ENCODE results near the gene STAT6.

The STAT6 gene

GRCh38 chr12:57072661-57073060 lies 38.5 kb downstream of the STAT6 start:
- peaks cover 57 to 64% of the 10 kb centered on the region in 2 experiments for H3K36me3 ChIP-seq (ENCODE audit: control insufficient read depth in 2 of 2, insufficient read depth in 1 of 2, low read length in 2 of 2)
- no peak overlapping the region for H3K4me3 ChIP-seq (ENCODE audit: low read depth, low read length)
- POLR2A ChIA-PET, result interaction anchor here (1.3 kb wide), 1 partner anchor 55 kb away, joined by 3 read pairs; the partner anchor contains the start of gene LRP1
- CTCF ChIA-PET, result interaction anchor here (0.6 to 6.5 kb wide), 12 partner anchors 8 to 166 kb away, joined by 3 to 135 read pairs (median 4); partner anchors contain the start of gene STAT6
- TF ChIP-seq ZBTB7A (tag by site-specific recombination; IDR thresholded peaks at IDR 0.05; ENCODE audit: low read depth), result no peak
- TF ChIP-seq ZNF623 (tag by site-specific recombination; IDR thresholded peaks at IDR 0.05), result no peak
- no peak for TF ChIP-seq ZNF335 (tag by site-specific recombination; conservative IDR thresholded peaks at IDR 0.05)
- no peak for TF ChIP-seq ZNF621 (tag by site-specific recombination; IDR thresholded peaks at IDR 0.05)
- TF ChIP-seq ZNF341 (tag by site-specific recombination; IDR thresholded peaks at IDR 0.05; ENCODE audit: low read depth), result no peak
- TF ChIP-seq ZNF521 (tag by site-specific recombination; IDR thresholded peaks at IDR 0.05), result no peak
- no peak for TF ChIP-seq ZBTB26 (tag by site-specific recombination; optimal IDR thresholded peaks at IDR 0.05)
- TF ChIP-seq ZNF155 (tag by site-specific recombination; IDR thresholded peaks at IDR 0.05), result no peak
- no peak for TF ChIP-seq ZNF585B (tag by site-specific recombination; IDR thresholded peaks at IDR 0.05)
- no peak for TF ChIP-seq ZNF549 (tag by site-specific recombination; IDR thresholded peaks at IDR 0.05)
- H3K9me3 ChIP-seq (ENCODE audit: control insufficient read depth, insufficient read depth, low read depth, low read length), result no peaks in the 10 kb centered on the region
- H3K27ac ChIP-seq (ENCODE audit: extremely low read depth, low read depth, low read length), result no peak overlapping the region
- no peaks in the 10 kb centered on the region for H3K4me1 ChIP-seq (ENCODE audit: control insufficient read depth, insufficient read depth, low read length)

GRCh38 chr12:57069523-57069922 lies 41.6 kb downstream of the STAT6 start:
- CTCF ChIA-PET, result interaction anchor here (0.6 to 6.5 kb wide), 24 partner anchors 10 to 307 kb away, joined by 3 to 135 read pairs (median 5); partner anchors contain the start of genes MYO1A, NEMP1, SHMT2 and STAT6
- Histone ChIP-seq H3K4me1 (ENCODE audit: control insufficient read depth, insufficient read depth, low read length) (no peaks in the 10 kb centered on the region), H3K9me3 (ENCODE audit: control insufficient read depth, insufficient read depth, low read depth, low read length) (no peaks in the 10 kb centered on the region), H3K36me3 (ENCODE audit: control insufficient read depth in 2 of 2, insufficient read depth in 1 of 2, low read length in 2 of 2) (peaks cover 57 to 75% of the 10 kb centered on the region in 2 experiments), H3K27ac (ENCODE audit: extremely low read depth, low read depth, low read length) (no peak overlapping the region), H3K4me3 (ENCODE audit: low read depth, low read length) (no peak overlapping the region)
- POLR2A ChIA-PET, result interaction anchor here (0.9 to 3.5 kb wide), 7 partner anchors 8 to 58 kb away, joined by 3 to 47 read pairs (median 6); partner anchors contain the start of genes LRP1, NAB2 and STAT6
- TF ChIP-seq ZNF184 (tag by site-specific recombination; IDR thresholded peaks at IDR 0.05) (no peak), CTCF (tag by site-specific recombination; IDR thresholded peaks at IDR 0.05) (peak; percentile 69), ZNF660 (tag by site-specific recombination; IDR thresholded peaks at IDR 0.05) (0 out of 2 replicates have a peak, but pooled peaks have one; percentile 44), ZNF776 (tag by site-specific recombination; IDR thresholded peaks at IDR 0.05; ENCODE audit: borderline replicate concordance) (no peak), ZSCAN30 (tag by site-specific recombination; IDR thresholded peaks at IDR 0.05) (0 out of 2 replicates have a peak, but pooled peaks have one; percentile 26), ZNF514 (tag by site-specific recombination; IDR thresholded peaks at IDR 0.05) (no peak), ZNF280D (tag by site-specific recombination; IDR thresholded peaks at IDR 0.05) (no peak), ZFP41 (tag by site-specific recombination; IDR thresholded peaks at IDR 0.05; ENCODE audit: borderline replicate concordance) (no peak), REST (tag by site-specific recombination; IDR thresholded peaks at IDR 0.05) (no peak), RBAK (tag by site-specific recombination; IDR thresholded peaks at IDR 0.05) (no peak), ZFHX2 (tag by site-specific recombination; conservative IDR thresholded peaks at IDR 0.05) (peak; percentile 24; the same call in 1 of the 2 replicates), ZNF626 (tag by site-specific recombination; IDR thresholded peaks at IDR 0.05) (no peak), ZNF26 (tag by site-specific recombination; IDR thresholded peaks at IDR 0.05) (no peak), ZNF843 (tag by site-specific recombination; IDR thresholded peaks at IDR 0.05) (no peak)
